Small intestine (tissue), 7 donors: Measurements from ENCODE around the gene PFKFB3. TPM values are rescaled to one million over a fixed set of nuclear protein-coding genes. Genes with fewer than 3 reads are reported as not detected.

Experiments
- DNase-seq, 2 donors: peaks; one replicate each; pipeline versions ENCODE4 v3.0.0 to v3.0.0-alpha.2; 2013
- FAIRE-seq: peaks from 2 replicates; lab custom pipeline; 2012; peaks lifted over from hg19 to GRCh38; lab: Jason Lieb, UNC
- H3K27ac ChIP-seq, 3 donors: one replicate each; pipeline ENCODE4 v1.5.1; 2013; ENCODE audit warnings: low read length in 2 of 3, mild to moderate bottlenecking in 2 of 3, control low read depth in 1 of 3, inconsistent platforms in 1 of 3, low read depth in 1 of 3, moderate library complexity in 1 of 3
- H3K27me3 ChIP-seq, 3 donors: one replicate each; pipeline ENCODE4 v1.6.1; 2013; ENCODE audit warnings: low read length in 3 of 3, inconsistent platforms in 1 of 3; ENCODE audit not compliant: control insufficient read depth in 3 of 3, insufficient read depth in 3 of 3
- H3K36me3 ChIP-seq, 3 donors: one replicate each; pipeline ENCODE4 v1.6.1; 2013; ENCODE audit warnings: low read length in 3 of 3, inconsistent platforms in 1 of 3, low read depth in 1 of 3, mild to moderate bottlenecking in 1 of 3, moderate library complexity in 1 of 3; ENCODE audit not compliant: control insufficient read depth in 3 of 3, insufficient read depth in 2 of 3
- H3K4me1 ChIP-seq, 3 donors: one replicate each; pipeline ENCODE4 v1.6.1; 2013; ENCODE audit warnings: low read length in 2 of 3, inconsistent platforms in 1 of 3, low read depth in 1 of 3, mild to moderate bottlenecking in 1 of 3, moderate library complexity in 1 of 3; ENCODE audit not compliant: control insufficient read depth in 3 of 3, insufficient read depth in 2 of 3
- H3K4me3 ChIP-seq, 3 donors: one replicate each; pipeline ENCODE4 v1.5.1; 2013; ENCODE audit warnings: low read length in 3 of 3, control low read depth in 1 of 3, inconsistent platforms in 1 of 3, low read depth in 1 of 3, mild to moderate bottlenecking in 1 of 3, moderate library complexity in 1 of 3
- H3K9me3 ChIP-seq, 2 donors: one replicate each; pipeline ENCODE4 v1.6.1; 2013; ENCODE audit warnings: low read depth in 1 of 2, low read length in 1 of 2; ENCODE audit not compliant: control insufficient read depth in 2 of 2, insufficient read depth in 1 of 2
- WGBS, 3 donors: extraction: QIAGEN DNeasy Blood & Tissue Kit; methylation state at CpG; one replicate each; pipeline ENCODE4 v1.1.7; 2013; 5-methylcytosine and 5-hydroxymethylcytosine counted together
- polyA plus RNA-seq, 4 donors: library from polyadenylated mRNA; stranded (reverse) in 3 of 4; unstranded in 1 of 4; fragments of 200-250 nt in 3 of 4; fragments of 120-200 nt in 1 of 4; gene quantifications; one replicate each; pipeline versions ENCODE4 v1.2.1 to v1.2.3, GENCODE V29; 2013
- donor health status: healthy with polysubstance abuse.
- donor health status: control.
- donor health status: control.
- donor health status: Bipolar disorder and iron deficiency.
- donor health status: healthy.

PFKFB3 gene
- polyA plus RNA-seq, 4 donors: 5.5 to 28.4 (median 13.5) TPM

- DNase-seq: peak; percentile 71 to 95
- H3K27me3 ChIP-seq: no peaks in the 10 kb centered on the region
- FAIRE-seq: no peak
- H3K4me3 ChIP-seq: no peak overlapping the region
- 10 to 53% (median 29%) methylated on average over 2 of the region's 2 CpGs for WGBS, 3 donors
- peaks cover 16 to 47% (median 18%) of the 10 kb centered on the region in 3 donors for H3K4me1 ChIP-seq
- H3K36me3 ChIP-seq: no peaks in the 10 kb centered on the region
- peaks cover 0 to 12% of the 10 kb centered on the region in 2 donors for H3K9me3 ChIP-seq
- peak overlapping the region in 2 of 3 donors; percentile 61 to 91 for H3K27ac ChIP-seq
Measured at GRCh38 chr10:6297951-6298381, 95.2 kb downstream of the PFKFB3 start.

GRCh38 chr10:6298428-6298827 lies 95.7 kb downstream of the PFKFB3 start:
- Histone ChIP-seq H3K36me3 (no peaks in the 10 kb centered on the region), H3K4me3 (no peak overlapping the region), H3K27me3 (no peaks in the 10 kb centered on the region), H3K27ac (peak overlapping the region; percentile 40 to 91 (median 87)), H3K9me3 (peaks cover 0 to 12% of the 10 kb centered on the region in 2 donors), H3K4me1 (peaks cover 16 to 47% (median 18%) of the 10 kb centered on the region in 3 donors)
- DNase-seq (no peak), FAIRE-seq (no peak)
- WGBS, 3 donors: 88 to 94% (median 89%) methylated on average over 5 of the region's 5 CpGs

- H3K4me1 ChIP-seq: peaks cover 16 to 47% (median 18%) of the 10 kb centered on the region in 3 donors
- H3K27me3 ChIP-seq: no peaks in the 10 kb centered on the region
- no peak for FAIRE-seq
- H3K4me3 ChIP-seq: no peak overlapping the region
- WGBS, 3 donors: 17 to 73% (median 35%) methylated on average over 11 of the region's 11 CpGs
- DNase-seq: peak; percentile 91 to 99
- H3K27ac ChIP-seq: peak overlapping the region; percentile 87 to 94 (median 91)
- H3K36me3 ChIP-seq: no peaks in the 10 kb centered on the region
- peaks cover 0 to 10% of the 10 kb centered on the region in 2 donors for H3K9me3 ChIP-seq
Measured at GRCh38 chr10:6299234-6299633, 96.5 kb downstream of the PFKFB3 start.

- WGBS, 3 donors: 91 to 96% (median 95%) methylated on average over 2 of the region's 2 CpGs
- Histone ChIP-seq H3K9me3 (peaks cover 0 to 6% of the 10 kb centered on the region in 2 donors), H3K36me3 (no peaks in the 10 kb centered on the region), H3K4me1 (peaks cover 16 to 47% (median 18%) of the 10 kb centered on the region in 3 donors), H3K4me3 (no peak overlapping the region), H3K27ac (peak overlapping the region; percentile 84 to 94 (median 87)), H3K27me3 (no peaks in the 10 kb centered on the region)
- no peak for DNase-seq
- FAIRE-seq: no peak
Measured at GRCh38 chr10:6299743-6300105, 97.0 kb downstream of the PFKFB3 start.

- FAIRE-seq (no peak), DNase-seq (peak; percentile 28 to 47)
- H3K36me3 ChIP-seq: no peaks in the 10 kb centered on the region
- WGBS, 3 donors: 49 to 65% (median 63%) methylated on average over 14 of the region's 14 CpGs
- H3K4me1 ChIP-seq: peaks cover 16 to 47% (median 18%) of the 10 kb centered on the region in 3 donors
- peaks cover 0 to 6% of the 10 kb centered on the region in 2 donors for H3K9me3 ChIP-seq
- H3K27me3 ChIP-seq: no peaks in the 10 kb centered on the region
- H3K4me3 ChIP-seq: no peak overlapping the region
- peak overlapping the region; percentile 42 to 94 (median 81) for H3K27ac ChIP-seq
Measured at GRCh38 chr10:6300106-6300783, 97.5 kb downstream of the PFKFB3 start.

GRCh38 chr10:6300784-6301460 lies 98.2 kb downstream of the PFKFB3 start:
- WGBS, 3 donors: 71 to 79% (median 72%) methylated on average over 5 of the region's 5 CpGs
- no peaks in the 10 kb centered on the region for H3K36me3 ChIP-seq
- peak; percentile 70 to 86 for DNase-seq
- H3K4me3 ChIP-seq: no peak overlapping the region
- H3K27ac ChIP-seq: peak overlapping the region; percentile 42 to 94 (median 81)
- FAIRE-seq: no peak
- H3K9me3 ChIP-seq: peaks cover 0 to 6% of the 10 kb centered on the region in 2 donors
- no peaks in the 10 kb centered on the region for H3K27me3 ChIP-seq
- H3K4me1 ChIP-seq: peaks cover 16 to 47% (median 18%) of the 10 kb centered on the region in 3 donors

- WGBS, 3 donors: 18 to 65% (median 32%) methylated on average over 7 of the region's 7 CpGs
- H3K36me3 ChIP-seq: no peaks in the 10 kb centered on the region
- DNase-seq (peak; percentile 83 to 90), FAIRE-seq (no peak)
- peak overlapping the region; percentile 77 to 94 (median 94) for H3K27ac ChIP-seq
- H3K4me1 ChIP-seq: peaks cover 16 to 47% (median 18%) of the 10 kb centered on the region in 3 donors
- H3K9me3 ChIP-seq: peaks cover 0 to 8% of the 10 kb centered on the region in 2 donors
- no peaks in the 10 kb centered on the region for H3K27me3 ChIP-seq
- H3K4me3 ChIP-seq: no peak overlapping the region
Measured at GRCh38 chr10:6301488-6302075, 98.8 kb downstream of the PFKFB3 start.
